Panc1 (cell line): ENCODE data around the gene SPECC1L. TPM values are rescaled to one million over a fixed set of nuclear protein-coding genes. Genes with fewer than 3 reads are reported as not detected.

Experiments used
- ATAC-seq: fragments of 200-7000 bp; cut with Tn5 transposase; 2 replicates; pipeline ENCODE4 v1.9.1; 2020; ENCODE audit warnings: mild to moderate bottlenecking, moderate library complexity
- BruUV-seq: library from RNA; stranded (reverse); fragments of 400-500 nt; replicated peaks from 2 replicates; lab custom pipeline; 2021; lab: Mats Ljungman, UMichigan
- CTCF ChIA-PET: fragments of 300-600 bp; sonication (Branson Sonifier 250); formaldehyde crosslinking; loops from one replicate; lab custom pipeline; 2022; ENCODE audit warnings: antibody characterized with exemption; lab: Charles Lee
- POLR2A ChIA-PET: fragments of 300-600 bp; sonication (Branson Sonifier 250); formaldehyde crosslinking; loops from one replicate; lab custom pipeline; 2022; ENCODE audit warnings: antibody characterized with exemption; lab: Charles Lee
- DNase-seq: peaks from one replicate; pipeline ENCODE4 v3.0.0-alpha.2; 2010; ENCODE audit warnings: low read depth, low spot score
- H3K27ac ChIP-seq: 2 replicates; pipeline ENCODE4 v1.5.1; 2011; ENCODE audit warnings: mild to moderate bottlenecking, low read length, inconsistent platforms
- H3K27me3 ChIP-seq: fragments of 200-500 bp; sonication (Bioruptor generic); 2 replicates; pipeline ENCODE4 v1.6.0; 2014; ENCODE audit warnings: low read length, inconsistent platforms; ENCODE audit not compliant: control insufficient read depth, insufficient read depth
- H3K36me3 ChIP-seq: fragments of 200-500 bp; sonication (Bioruptor generic); 2 replicates; pipeline ENCODE4 v1.5.1; 2014; ENCODE audit warnings: inconsistent platforms, mild to moderate bottlenecking, low read length, moderate library complexity; ENCODE audit not compliant: control insufficient read depth, insufficient read depth
- H3K4me1 ChIP-seq: 2 replicates; pipeline ENCODE4 v1.5.1; 2011; ENCODE audit warnings: inconsistent platforms, mild to moderate bottlenecking, low read length, moderate library complexity; ENCODE audit not compliant: control insufficient read depth, insufficient read depth
- H3K4me3 ChIP-seq, 2 experiments: 2 replicates each; pipeline ENCODE4 v1.5.1; 2011 to 2012; ENCODE audit warnings: low read depth in 2 of 2, low read length in 2 of 2, mild to moderate bottlenecking in 2 of 2, inconsistent platforms in 1 of 2, moderate library complexity in 1 of 2
- H3K9me3 ChIP-seq: fragments of 200-500 bp; sonication (Bioruptor generic); 2 replicates; pipeline ENCODE4 v1.5.1; 2014; ENCODE audit warnings: low read depth, mild to moderate bottlenecking, inconsistent platforms, low read length, moderate library complexity; ENCODE audit not compliant: control insufficient read depth, insufficient read depth
- POLR2AphosphoS5 ChIP-seq: IDR thresholded peaks from 2 replicates; pipeline ENCODE4 v1.6.1; 2012; ENCODE audit warnings: mild to moderate bottlenecking, low read depth, low read length, moderate library complexity
- SIN3A ChIP-seq: IDR thresholded peaks from 2 replicates; pipeline ENCODE4 v1.6.1; 2012; ENCODE audit warnings: low read depth, mild to moderate bottlenecking, low read length, moderate library complexity, borderline replicate concordance; ENCODE audit not compliant: insufficient read depth
- TCF7L2 ChIP-seq: IDR thresholded peaks from 2 replicates; pipeline ENCODE4 v1.6.1; 2011; ENCODE audit warnings: mild to moderate bottlenecking, low read depth, low read length, inconsistent platforms
- in situ Hi-C: cut with HindIII; loops from 2 replicates; pipeline ENCODE4 v1.10.0; 2016; ENCODE audit warnings: low sequenced_read_pairs, low pct_unique_long_range_greater_than_20kb
- intact Hi-C: fragments of 100-400 bp; cut with micrococcal nuclease; formaldehyde crosslinking; loops from one replicate; pipeline ENCODE4 v1.10.0; 2022; ENCODE audit not compliant: unreplicated experiment
- total RNA-seq: library from RNA; stranded (reverse); gene quantifications from one replicate; pipeline ENCODE4 v1.2.1, GENCODE V29; 2021; ENCODE audit not compliant: unreplicated experiment
- TF ChIP-seq, protein P1 (sequence below): fragments of 450-650 bp; IDR thresholded peaks from 2 replicates; pipeline ENCODE4 v1.5.1; 2017; ENCODE audit warnings: mild to moderate bottlenecking
- TF ChIP-seq, protein P2 (sequence below), 2 experiments: IDR thresholded peaks; 2 replicates each; pipeline ENCODE4 v1.6.1; 2011 to 2012; ENCODE audit warnings: low read depth in 2 of 2, control low read depth in 1 of 2, low read length in 1 of 2, mild to moderate bottlenecking in 1 of 2, moderate library complexity in 1 of 2; ENCODE audit not compliant: insufficient read depth in 1 of 2

SPECC1L gene
- total RNA-seq, 1 experiment from 2014 or later: 43.3 TPM

DNA sequence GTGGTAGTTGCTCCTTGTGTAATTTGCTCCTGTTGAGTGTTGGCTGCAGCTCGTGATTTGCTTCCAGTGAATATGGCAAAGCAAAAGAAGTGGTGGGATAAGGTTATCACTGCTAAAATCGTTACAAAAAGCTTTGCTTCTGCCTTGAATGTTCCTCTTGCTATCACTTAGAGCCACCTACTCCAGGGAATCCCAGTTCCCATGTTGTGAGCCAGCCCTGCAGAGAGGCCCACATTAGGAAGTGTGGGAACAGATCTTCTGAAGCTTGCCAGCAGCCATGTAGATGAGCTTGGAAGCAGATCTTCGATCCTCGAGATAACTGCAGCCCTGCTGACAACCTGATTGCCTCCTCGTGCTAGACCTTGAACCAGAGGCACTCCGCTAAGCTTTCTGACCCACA lies 71.0 kb downstream of the SPECC1L start:
- ChIA-PET POLR2A (interaction anchor here (0.6 to 0.7 kb wide), 2 partner anchors 24 to 553 kb away, joined by 3 to 12 read pairs; no protein-coding TSS in a partner anchor), CTCF (no interaction called here)
- no TSS peak for BruUV-seq
- intact Hi-C loops: no loop called here
- H3K27me3 ChIP-seq: no peaks in the 10 kb centered on the region
- in situ Hi-C loops: no loop called here
- H3K4me3 ChIP-seq: no peak overlapping the region
- H3K4me1 ChIP-seq: no peaks in the 10 kb centered on the region
- no peak for DNase-seq
- no peak overlapping the region for H3K27ac ChIP-seq
- no peaks in the 10 kb centered on the region for H3K9me3 ChIP-seq
- TF ChIP-seq, protein P1, sequence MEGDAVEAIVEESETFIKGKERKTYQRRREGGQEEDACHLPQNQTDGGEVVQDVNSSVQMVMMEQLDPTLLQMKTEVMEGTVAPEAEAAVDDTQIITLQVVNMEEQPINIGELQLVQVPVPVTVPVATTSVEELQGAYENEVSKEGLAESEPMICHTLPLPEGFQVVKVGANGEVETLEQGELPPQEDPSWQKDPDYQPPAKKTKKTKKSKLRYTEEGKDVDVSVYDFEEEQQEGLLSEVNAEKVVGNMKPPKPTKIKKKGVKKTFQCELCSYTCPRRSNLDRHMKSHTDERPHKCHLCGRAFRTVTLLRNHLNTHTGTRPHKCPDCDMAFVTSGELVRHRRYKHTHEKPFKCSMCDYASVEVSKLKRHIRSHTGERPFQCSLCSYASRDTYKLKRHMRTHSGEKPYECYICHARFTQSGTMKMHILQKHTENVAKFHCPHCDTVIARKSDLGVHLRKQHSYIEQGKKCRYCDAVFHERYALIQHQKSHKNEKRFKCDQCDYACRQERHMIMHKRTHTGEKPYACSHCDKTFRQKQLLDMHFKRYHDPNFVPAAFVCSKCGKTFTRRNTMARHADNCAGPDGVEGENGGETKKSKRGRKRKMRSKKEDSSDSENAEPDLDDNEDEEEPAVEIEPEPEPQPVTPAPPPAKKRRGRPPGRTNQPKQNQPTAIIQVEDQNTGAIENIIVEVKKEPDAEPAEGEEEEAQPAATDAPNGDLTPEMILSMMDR: no peak
- TF ChIP-seq, protein P2, sequence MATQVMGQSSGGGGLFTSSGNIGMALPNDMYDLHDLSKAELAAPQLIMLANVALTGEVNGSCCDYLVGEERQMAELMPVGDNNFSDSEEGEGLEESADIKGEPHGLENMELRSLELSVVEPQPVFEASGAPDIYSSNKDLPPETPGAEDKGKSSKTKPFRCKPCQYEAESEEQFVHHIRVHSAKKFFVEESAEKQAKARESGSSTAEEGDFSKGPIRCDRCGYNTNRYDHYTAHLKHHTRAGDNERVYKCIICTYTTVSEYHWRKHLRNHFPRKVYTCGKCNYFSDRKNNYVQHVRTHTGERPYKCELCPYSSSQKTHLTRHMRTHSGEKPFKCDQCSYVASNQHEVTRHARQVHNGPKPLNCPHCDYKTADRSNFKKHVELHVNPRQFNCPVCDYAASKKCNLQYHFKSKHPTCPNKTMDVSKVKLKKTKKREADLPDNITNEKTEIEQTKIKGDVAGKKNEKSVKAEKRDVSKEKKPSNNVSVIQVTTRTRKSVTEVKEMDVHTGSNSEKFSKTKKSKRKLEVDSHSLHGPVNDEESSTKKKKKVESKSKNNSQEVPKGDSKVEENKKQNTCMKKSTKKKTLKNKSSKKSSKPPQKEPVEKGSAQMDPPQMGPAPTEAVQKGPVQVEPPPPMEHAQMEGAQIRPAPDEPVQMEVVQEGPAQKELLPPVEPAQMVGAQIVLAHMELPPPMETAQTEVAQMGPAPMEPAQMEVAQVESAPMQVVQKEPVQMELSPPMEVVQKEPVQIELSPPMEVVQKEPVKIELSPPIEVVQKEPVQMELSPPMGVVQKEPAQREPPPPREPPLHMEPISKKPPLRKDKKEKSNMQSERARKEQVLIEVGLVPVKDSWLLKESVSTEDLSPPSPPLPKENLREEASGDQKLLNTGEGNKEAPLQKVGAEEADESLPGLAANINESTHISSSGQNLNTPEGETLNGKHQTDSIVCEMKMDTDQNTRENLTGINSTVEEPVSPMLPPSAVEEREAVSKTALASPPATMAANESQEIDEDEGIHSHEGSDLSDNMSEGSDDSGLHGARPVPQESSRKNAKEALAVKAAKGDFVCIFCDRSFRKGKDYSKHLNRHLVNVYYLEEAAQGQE (IDR thresholded peaks at IDR 0.05; ENCODE audit: insufficient read depth in 1 of 2, low read depth in 2 of 2, low read length in 1 of 2): no peak
- TF ChIP-seq SIN3A (no peak), TCF7L2 (no peak), POLR2AphosphoS5 (no peak)
- ATAC-seq: no peak
- peaks cover 17% of the 10 kb centered on the region for H3K36me3 ChIP-seq

GRCh38 chr22:24350627-24351026 lies 80.0 kb downstream of the SPECC1L start:
- Histone ChIP-seq H3K4me3 (no peak overlapping the region), H3K27me3 (no peaks in the 10 kb centered on the region), H3K27ac (no peak overlapping the region), H3K4me1 (no peaks in the 10 kb centered on the region), H3K36me3 (peaks cover 11% of the 10 kb centered on the region), H3K9me3 (no peaks in the 10 kb centered on the region)
- TF ChIP-seq TCF7L2 (no peak), POLR2AphosphoS5 (no peak), SIN3A (no peak)
- TF ChIP-seq, protein P1: no peak
- TF ChIP-seq, protein P2 (IDR thresholded peaks at IDR 0.05; ENCODE audit: insufficient read depth in 1 of 2, low read depth in 2 of 2, low read length in 1 of 2): no peak
- BruUV-seq: no TSS peak
- in situ Hi-C loops (no loop called here), intact Hi-C loops (no loop called here)
- ATAC-seq (no peak), DNase-seq (no peak)
- POLR2A ChIA-PET: no interaction called here
- CTCF ChIA-PET: no interaction called here
